HepG2 (cell line): ENCODE results near the gene CATSPERD. TPM values are rescaled to one million over a fixed set of nuclear protein-coding genes. Genes with fewer than 3 reads are reported as not detected.
A peak's percentile ranks its signal among the peaks of the same experiment; 100 is the strongest.

ENCODE experiments used
- BRD4 ChIP-seq: sonication (generic); formaldehyde crosslinking; IDR thresholded peaks from 2 replicates; pipeline ENCODE4 v1.4.0; 2020; ENCODE audit warnings: missing genetic modification reagents
- GATAD1 ChIP-seq: IDR thresholded peaks from 2 replicates; pipeline ENCODE4 v1.6.1; 2016; ENCODE audit warnings: missing genetic modification reagents, missing compliant biosample characterization
- HNF4G ChIP-seq, 2 experiments: sonication (generic) in 1 of 2; formaldehyde crosslinking in 1 of 2; IDR thresholded peaks; 2 replicates each; pipeline versions ENCODE4 v1.4.0 to v1.6.1; 2011 to 2020; ENCODE audit warnings: borderline replicate concordance in 2 of 2, low read depth in 2 of 2, mild to moderate bottlenecking in 2 of 2, low read length in 1 of 2, missing genetic modification reagents in 1 of 2, moderate library complexity in 1 of 2
- HOMEZ ChIP-seq: IDR thresholded peaks from 2 replicates; pipeline ENCODE4 v1.6.1; 2016; ENCODE audit warnings: low read depth
- IRF2 ChIP-seq: IDR thresholded peaks from 2 replicates; pipeline ENCODE4 v1.6.1; 2018; ENCODE audit warnings: missing genetic modification reagents, missing compliant biosample characterization
- MEIS2 ChIP-seq: sonication (generic); formaldehyde crosslinking; IDR thresholded peaks from 2 replicates; pipeline ENCODE4 v1.9.0; 2021; ENCODE audit warnings: mild to moderate bottlenecking, missing genetic modification reagents
- SIX4 ChIP-seq: sonication (generic); formaldehyde crosslinking; IDR thresholded peaks from 2 replicates; pipeline ENCODE4 v1.4.0; 2020; ENCODE audit warnings: missing genetic modification reagents
- SKI ChIP-seq: fragments of 450-650 bp; IDR thresholded peaks from one replicate; pipeline ENCODE4 v1.6.1; 2018; ENCODE audit warnings: mild to moderate bottlenecking; ENCODE audit not compliant: partially characterized antibody
- THAP11 ChIP-seq: IDR thresholded peaks from 2 replicates; pipeline ENCODE4 v1.6.1; 2016; ENCODE audit warnings: missing biosample characterization, missing genetic modification reagents
- TSC22D2 ChIP-seq: sonication (generic); formaldehyde crosslinking; IDR thresholded peaks from 2 replicates; pipeline ENCODE4 v1.5.1; 2020; ENCODE audit warnings: missing genetic modification reagents, mild to moderate bottlenecking, borderline replicate concordance
- ZBTB40 ChIP-seq, 2 experiments: fragments of 450-650 bp in 1 of 2; sonication (generic) in 1 of 2; formaldehyde crosslinking in 1 of 2; IDR thresholded peaks; 2 replicates each; pipeline versions ENCODE4 v1.6.1 to v1.8.0; 2016 to 2022; ENCODE audit warnings: antibody characterized with exemption in 1 of 2, mild to moderate bottlenecking in 1 of 2, missing genetic modification reagents in 1 of 2
- ZNF350 ChIP-seq: sonication (generic); formaldehyde crosslinking; IDR thresholded peaks from 2 replicates; pipeline ENCODE4 v1.4.0; 2020; ENCODE audit warnings: mild to moderate bottlenecking, low read depth, missing genetic modification reagents, borderline replicate concordance
- ZNF709 ChIP-seq: sonication (generic); formaldehyde crosslinking; IDR thresholded peaks from 2 replicates; pipeline ENCODE4 v1.5.0; 2020; ENCODE audit warnings: mild to moderate bottlenecking, missing genetic modification reagents
- ZNF788 ChIP-seq: sonication (generic); formaldehyde crosslinking; IDR thresholded peaks from 2 replicates; pipeline ENCODE4 v1.5.0; 2020; ENCODE audit warnings: mild to moderate bottlenecking, missing genetic modification reagents, borderline replicate concordance
- ZNF850 ChIP-seq: sonication (generic); formaldehyde crosslinking; conservative IDR thresholded peaks from 2 replicates; pipeline ENCODE4 v1.9.0; 2021; ENCODE audit warnings: mild to moderate bottlenecking, missing genetic modification reagents
- polyA plus RNA-seq, 8 experiments: library from polyadenylated mRNA; depleted of rRNA in 3 of 8; stranded (reverse) in 7 of 8; unstranded in 1 of 8; fragments of >200 nt; fragmentation: Illumina TruSeq in 4 of 8; extraction: Trizol in 4 of 8; gene quantifications; 2 replicates each; pipeline versions ENCODE4 v1.2.1 to v1.2.3, GENCODE V29; 2011 to 2016; ENCODE audit warnings: low read depth in 4 of 8, missing spikeins in 1 of 8, mixed read lengths in 1 of 8; ENCODE audit not compliant: insufficient read depth in 1 of 8
- total RNA-seq, 5 experiments: library from RNA; depleted of rRNA; stranded (reverse); fragments of >200 nt; fragmentation: Illumina TruSeq; extraction: Trizol; gene quantifications; 2 replicates each; pipeline ENCODE4 v1.2.3, GENCODE V29; 2016; ENCODE audit warnings: low read depth in 1 of 5
- TF ChIP-seq, protein P1 (sequence below): sonication (generic); formaldehyde crosslinking; IDR thresholded peaks from 2 replicates; pipeline ENCODE4 v1.4.0; 2020; ENCODE audit warnings: missing genetic modification reagents

CATSPERD gene
- total and polyA plus RNA-seq, 2 of the 13 experiments (the other 11 are each of a cell fraction or from before 2014, with no cell fraction given), result 0.04 TPM; not detected in 1

GRCh38 chr19:5826531-5827341 lies 106.3 kb downstream of the CATSPERD start (continued):
- TF ChIP-seq ZBTB40 (IDR thresholded peaks at IDR 0.05) (no peak), ZBTB40 (CRISPR knock-in tag; IDR thresholded peaks at IDR 0.05) (no peak), BRD4 (CRISPR knock-in tag) (no peak), ZNF788 (peak; percentile 71; the same call in 1 of the 2 replicates), HOMEZ (CRISPR knock-in tag) (peak; percentile 69; the same call in 1 of the 2 replicates), SKI (peak; percentile 72), TSC22D2 (no peak), HNF4G (IDR thresholded peaks at IDR 0.05; ENCODE audit: borderline replicate concordance, low read depth, low read length) (peak; percentile 80), HNF4G (CRISPR knock-in tag; IDR thresholded peaks at IDR 0.05; ENCODE audit: borderline replicate concordance, low read depth) (peak; percentile 89), IRF2 (CRISPR knock-in tag) (peak; percentile 51; the same call in 1 of the 2 replicates), ZNF350 (CRISPR knock-in tag) (peak; percentile 92), MEIS2 (CRISPR knock-in tag) (peak; percentile 75; the same call in 1 of the 2 replicates), ZNF850 (no peak), THAP11 (CRISPR knock-in tag) (peak; percentile 66), ZNF709 (no peak; the same call in 1 of the 2 replicates), SIX4 (CRISPR knock-in tag) (no peak), GATAD1 (CRISPR knock-in tag) (peak; percentile 48; the same call in 1 of the 2 replicates)
- TF ChIP-seq, protein P1, sequence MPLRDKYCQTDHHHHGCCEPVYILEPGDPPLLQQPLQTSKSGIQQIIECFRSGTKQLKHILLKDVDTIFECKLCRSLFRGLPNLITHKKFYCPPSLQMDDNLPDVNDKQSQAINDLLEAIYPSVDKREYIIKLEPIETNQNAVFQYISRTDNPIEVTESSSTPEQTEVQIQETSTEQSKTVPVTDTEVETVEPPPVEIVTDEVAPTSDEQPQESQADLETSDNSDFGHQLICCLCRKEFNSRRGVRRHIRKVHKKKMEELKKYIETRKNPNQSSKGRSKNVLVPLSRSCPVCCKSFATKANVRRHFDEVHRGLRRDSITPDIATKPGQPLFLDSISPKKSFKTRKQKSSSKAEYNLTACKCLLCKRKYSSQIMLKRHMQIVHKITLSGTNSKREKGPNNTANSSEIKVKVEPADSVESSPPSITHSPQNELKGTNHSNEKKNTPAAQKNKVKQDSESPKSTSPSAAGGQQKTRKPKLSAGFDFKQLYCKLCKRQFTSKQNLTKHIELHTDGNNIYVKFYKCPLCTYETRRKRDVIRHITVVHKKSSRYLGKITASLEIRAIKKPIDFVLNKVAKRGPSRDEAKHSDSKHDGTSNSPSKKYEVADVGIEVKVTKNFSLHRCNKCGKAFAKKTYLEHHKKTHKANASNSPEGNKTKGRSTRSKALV (CRISPR knock-in tag), result no peak
